Gastrocnemius medialis (tissue), 4 donors: ENCODE measurements around the gene ZNF615. TPM values are rescaled to one million over a fixed set of nuclear protein-coding genes. Genes with fewer than 3 reads are reported as not detected.
"Not testable (repeated sequence)": the region's sequence is repeated elsewhere in the genome, so short reads cannot be mapped to it uniquely, and the experiment has no call there.

Source experiments
- ATAC-seq, 2 donors: fragments of 150-250 bp; one replicate each; pipeline ENCODE4 v1.9.1; 2016
- DNase-seq, 2 donors: peaks; one replicate each; pipeline ENCODE4 v3.0.0-alpha.2; 2019
- H3K27ac ChIP-seq, 4 donors: fragments of 200-600 bp; sonication (generic); 1 replicate in 1 of 4; 2 replicates in 3 of 4; pipeline ENCODE4 v1.5.1; 2016 to 2018; ENCODE audit warnings: mild to moderate bottlenecking in 2 of 4, moderate library complexity in 1 of 4
- H3K27me3 ChIP-seq, 3 donors: fragments of 200-600 bp; sonication (generic) in 2 of 3; 1 replicate in 1 of 3; 2 replicates in 2 of 3; pipeline versions ENCODE4 v1.5.1 to v1.6.0; 2016 to 2019; ENCODE audit warnings: mild to moderate bottlenecking in 1 of 3, moderate library complexity in 1 of 3
- H3K36me3 ChIP-seq, 2 donors: fragments of 200-600 bp; sonication (generic) in 1 of 2; one replicate each; pipeline ENCODE4 v1.5.1; 2017 to 2018
- H3K4me1 ChIP-seq, 2 donors: fragments of 200-600 bp; sonication (generic) in 1 of 2; one replicate each; pipeline ENCODE4 v1.5.1; 2016 to 2017; ENCODE audit warnings: mild to moderate bottlenecking in 2 of 2
- H3K4me3 ChIP-seq, 4 donors: fragments of 200-600 bp; sonication (generic) in 3 of 4; 1 replicate in 1 of 4; 2 replicates in 3 of 4; pipeline ENCODE4 v1.5.1; 2016 to 2019; ENCODE audit warnings: mild to moderate bottlenecking in 2 of 4
- H3K9me3 ChIP-seq, 3 donors: fragments of 200-600 bp; sonication (generic) in 2 of 3; 1 replicate in 1 of 3; 2 replicates in 2 of 3; pipeline ENCODE4 v1.5.1; 2016 to 2019
- POLR2A ChIP-seq, 2 donors: fragments of 450-650 bp; IDR thresholded peaks; one replicate each; pipeline ENCODE4 v1.6.1; 2017; ENCODE audit warnings: antibody characterized with exemption in 2 of 2, mild to moderate bottlenecking in 2 of 2, moderate library complexity in 2 of 2
- in situ Hi-C, 4 donors: fragments of 200-750 bp; cut with MboI; loops; one replicate each; pipeline versions ENCODE4 v1.15.0 to v1.8.0; 2017; ENCODE audit warnings: low sequenced_read_pairs in 4 of 4
- intact Hi-C: fragments of 100-400 bp; cut with DNase I; formaldehyde crosslinking; loops from one replicate; pipeline ENCODE4 v1.15.1; 2023; ENCODE audit warnings: low total_unique reads
- total RNA-seq, 4 donors: library from RNA; depleted of rRNA; stranded (reverse); fragments of >200 nt; gene quantifications; one replicate each; pipeline versions ENCODE4 v1.1.0 to v1.2.3, GENCODE V29; 2016
- TF ChIP-seq, protein P1 (sequence below), 5 experiments: fragments of 450-650 bp in 3 of 5; fragments of 200-600 bp in 2 of 5; sonication (generic) in 2 of 5; IDR thresholded peaks in 4 of 5; conservative IDR thresholded peaks in 1 of 5; 1 replicate in 4 of 5; 2 replicates in 1 of 5; pipeline ENCODE4 v1.5.1; 2016 to 2019; ENCODE audit warnings: antibody characterized with exemption in 5 of 5, mild to moderate bottlenecking in 3 of 5, moderate library complexity in 3 of 5

Gene ZNF615
- total RNA-seq, 4 donors from 2014 or later: 5.6 to 8.9 (median 7.4) TPM

DNA sequence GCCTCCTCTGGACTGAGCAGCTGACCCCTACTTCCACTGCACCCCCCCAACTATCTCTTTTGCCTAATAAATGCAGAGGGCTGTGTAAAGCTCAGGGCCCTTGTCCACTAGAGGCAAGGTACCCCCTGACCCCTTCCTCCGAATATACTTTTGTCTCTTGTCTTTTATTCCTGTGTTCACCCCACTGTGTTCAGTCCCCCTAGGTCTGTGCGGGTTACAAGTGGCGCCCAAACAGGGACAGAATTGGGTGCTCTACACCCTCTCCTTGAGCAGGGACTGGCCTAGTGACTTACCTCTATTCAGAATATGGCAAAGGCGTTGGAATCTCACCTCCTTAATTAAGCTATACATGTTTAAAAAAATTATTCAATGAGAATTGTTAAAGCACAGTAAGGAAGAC, 36.4 kb downstream of the ZNF615 start:
- H3K27me3 ChIP-seq: no peaks in the 10 kb centered on the region
- in situ Hi-C loops: no loop called here
- ATAC-seq: no peak
- H3K36me3 ChIP-seq: peaks cover 47 to 98% of the 10 kb centered on the region in 2 donors
- intact Hi-C loops: no loop called here
- peak overlapping the region in 1 of 4 donors; percentile 32 for H3K4me3 ChIP-seq
- H3K27ac ChIP-seq: no peak overlapping the region
- peaks cover 35 to 81% (median 36%) of the 10 kb centered on the region in 3 donors for H3K9me3 ChIP-seq
- DNase-seq: no peak
- no peaks in the 10 kb centered on the region for H3K4me1 ChIP-seq
- TF ChIP-seq POLR2A (IDR thresholded peaks at IDR 0.05): no peak
- TF ChIP-seq, protein P1, sequence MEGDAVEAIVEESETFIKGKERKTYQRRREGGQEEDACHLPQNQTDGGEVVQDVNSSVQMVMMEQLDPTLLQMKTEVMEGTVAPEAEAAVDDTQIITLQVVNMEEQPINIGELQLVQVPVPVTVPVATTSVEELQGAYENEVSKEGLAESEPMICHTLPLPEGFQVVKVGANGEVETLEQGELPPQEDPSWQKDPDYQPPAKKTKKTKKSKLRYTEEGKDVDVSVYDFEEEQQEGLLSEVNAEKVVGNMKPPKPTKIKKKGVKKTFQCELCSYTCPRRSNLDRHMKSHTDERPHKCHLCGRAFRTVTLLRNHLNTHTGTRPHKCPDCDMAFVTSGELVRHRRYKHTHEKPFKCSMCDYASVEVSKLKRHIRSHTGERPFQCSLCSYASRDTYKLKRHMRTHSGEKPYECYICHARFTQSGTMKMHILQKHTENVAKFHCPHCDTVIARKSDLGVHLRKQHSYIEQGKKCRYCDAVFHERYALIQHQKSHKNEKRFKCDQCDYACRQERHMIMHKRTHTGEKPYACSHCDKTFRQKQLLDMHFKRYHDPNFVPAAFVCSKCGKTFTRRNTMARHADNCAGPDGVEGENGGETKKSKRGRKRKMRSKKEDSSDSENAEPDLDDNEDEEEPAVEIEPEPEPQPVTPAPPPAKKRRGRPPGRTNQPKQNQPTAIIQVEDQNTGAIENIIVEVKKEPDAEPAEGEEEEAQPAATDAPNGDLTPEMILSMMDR (IDR thresholded peaks at IDR 0.05 in 4 of 5, conservative IDR thresholded peaks at IDR 0.05 in 1 of 5): no peak

DNA sequence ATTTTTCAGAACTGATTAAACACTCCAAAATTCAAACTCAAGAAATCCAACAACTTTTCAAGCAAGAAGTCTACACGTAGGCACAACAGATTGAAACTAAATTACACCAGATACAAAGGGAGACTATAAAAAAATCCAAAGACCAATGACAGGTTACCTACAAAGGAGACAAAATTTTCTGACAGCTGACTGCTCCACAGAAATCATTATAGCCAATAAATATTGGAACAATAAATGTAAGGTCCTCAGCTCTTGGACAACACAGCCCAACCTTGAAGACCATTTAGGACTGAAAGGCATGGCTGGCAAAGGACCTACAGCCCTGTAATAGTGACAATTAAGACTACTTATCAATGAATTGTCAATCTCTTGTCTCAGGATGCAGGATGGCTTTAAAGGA, 37.3 kb downstream of the ZNF615 start:
- no peaks in the 10 kb centered on the region for H3K27me3 ChIP-seq
- DNase-seq (no peak), ATAC-seq (no peak)
- intact Hi-C loops: no loop called here
- H3K36me3 ChIP-seq: peaks cover 56 to 100% of the 10 kb centered on the region in 2 donors
- peaks cover 40 to 89% (median 40%) of the 10 kb centered on the region in 3 donors for H3K9me3 ChIP-seq
- peak overlapping the region in 1 of 4 donors; percentile 32 for H3K4me3 ChIP-seq
- TF ChIP-seq, protein P1 (IDR thresholded peaks at IDR 0.05 in 4 of 5, conservative IDR thresholded peaks at IDR 0.05 in 1 of 5): no peak
- TF ChIP-seq POLR2A (IDR thresholded peaks at IDR 0.05): no peak
- no peaks in the 10 kb centered on the region for H3K4me1 ChIP-seq
- H3K27ac ChIP-seq: no peak overlapping the region
- in situ Hi-C loops: no loop called here

DNA sequence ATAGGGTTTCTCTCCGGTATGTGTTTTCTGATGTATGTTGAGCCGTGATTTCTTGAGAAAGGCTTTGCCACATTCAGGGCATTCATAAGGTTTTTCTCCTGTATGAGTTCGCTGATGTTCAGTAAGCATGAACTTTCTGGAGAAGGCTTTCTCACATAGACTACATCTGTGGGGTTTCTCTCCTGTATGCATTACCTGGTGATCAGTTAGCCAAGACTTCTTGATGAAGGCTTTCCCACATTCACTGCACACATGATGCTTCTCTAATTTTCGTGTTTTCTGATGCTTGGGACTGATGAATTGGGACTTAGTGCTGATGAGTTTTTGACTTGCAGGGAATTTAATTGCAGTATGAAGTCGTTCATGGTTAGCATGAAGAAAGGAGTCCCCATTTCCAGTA, 42.4 kb downstream of the ZNF615 start:
- H3K4me1 ChIP-seq: no peaks in the 10 kb centered on the region
- DNase-seq (no peak), ATAC-seq (no peak)
- in situ Hi-C loops: no loop called here
- H3K27ac ChIP-seq: no peak overlapping the region
- TF ChIP-seq, protein P1 (IDR thresholded peaks at IDR 0.05 in 4 of 5, conservative IDR thresholded peaks at IDR 0.05 in 1 of 5): no peak
- no peak for TF ChIP-seq POLR2A (IDR thresholded peaks at IDR 0.05)
- H3K36me3 ChIP-seq: peaks cover 46 to 83% of the 10 kb centered on the region in 2 donors
- peaks cover 10 to 81% (median 16%) of the 10 kb centered on the region in 3 donors for H3K9me3 ChIP-seq
- H3K4me3 ChIP-seq: peak overlapping the region in 1 of 4 donors; percentile 15
- intact Hi-C loops: no loop called here
- H3K27me3 ChIP-seq: no peaks in the 10 kb centered on the region

- in situ Hi-C loops, H3K27ac ChIP-seq, H3K4me3 ChIP-seq, H3K4me1 ChIP-seq, intact Hi-C loops, H3K27me3 ChIP-seq, ATAC-seq, DNase-seq: not testable (repeated sequence)
- Histone ChIP-seq H3K9me3 (peaks cover 0 to 36% (median 5%) of the 10 kb centered on the region in 3 donors), H3K36me3 (peaks cover 15 to 40% of the 10 kb centered on the region in 2 donors)
Observed at GRCh38 chr19:51960621-51961233, 47.3 kb downstream of the ZNF615 start.

DNA sequence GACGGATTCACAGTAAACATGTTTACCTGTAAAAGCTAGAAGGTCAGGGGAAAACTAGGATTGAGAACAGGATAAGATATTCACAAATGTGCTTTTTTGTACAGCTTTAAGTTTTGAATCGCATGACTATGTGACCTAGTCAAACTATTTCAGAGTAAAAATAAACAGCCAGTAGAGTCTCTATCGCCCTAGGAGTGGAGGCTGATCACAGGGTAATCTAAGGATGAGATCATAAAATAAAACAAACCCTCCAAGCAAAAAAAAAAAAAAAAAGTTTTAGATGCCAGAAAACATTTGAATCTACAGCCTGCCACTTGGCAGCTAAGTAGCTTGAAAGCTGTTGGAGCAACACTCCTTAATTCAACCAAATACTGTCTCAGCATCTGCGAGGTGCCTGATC, 48.2 kb downstream of the ZNF615 start:
- in situ Hi-C loops: no loop called here
- Histone ChIP-seq H3K4me1 (no peaks in the 10 kb centered on the region), H3K27ac (no peak overlapping the region), H3K9me3 (peaks cover 0 to 27% (median 5%) of the 10 kb centered on the region in 3 donors), H3K4me3 (no peak overlapping the region), H3K36me3 (peaks cover 6 to 31% of the 10 kb centered on the region in 2 donors), H3K27me3 (no peaks in the 10 kb centered on the region)
- intact Hi-C loops: no loop called here
- ATAC-seq (no peak), DNase-seq (no peak)
- TF ChIP-seq POLR2A (IDR thresholded peaks at IDR 0.05): no peak
- TF ChIP-seq, protein P1 (IDR thresholded peaks at IDR 0.05 in 4 of 5, conservative IDR thresholded peaks at IDR 0.05 in 1 of 5): no peak

- H3K4me3 ChIP-seq, H3K4me1 ChIP-seq, in situ Hi-C loops, intact Hi-C loops, H3K27me3 ChIP-seq, ATAC-seq, DNase-seq, H3K27ac ChIP-seq: not testable (repeated sequence)
- Histone ChIP-seq H3K9me3 (peaks cover 0 to 12% (median 3%) of the 10 kb centered on the region in 3 donors), H3K36me3 (peaks cover 0 to 12% of the 10 kb centered on the region in 2 donors)
Observed at GRCh38 chr19:51957846-51958245, 50.2 kb downstream of the ZNF615 start.
